GM12878 (cell line): ENCODE measurements around the gene IRX1.

Experiments used
- CTCF ChIP-seq, 3 experiments: IDR thresholded peaks in 2 of 3; conservative IDR thresholded peaks in 1 of 3; 2 replicates each; pipeline ENCODE4 v1.5.1; 2011; ENCODE audit warnings: low read depth in 3 of 3, low read length in 3 of 3, mild to moderate bottlenecking in 3 of 3, control low read depth in 2 of 3, moderate library complexity in 2 of 3, inconsistent platforms in 1 of 3, mixed read lengths in 1 of 3; ENCODE audit not compliant: control insufficient read depth in 2 of 3, insufficient read depth in 1 of 3; ENCODE audit errors: extremely low read depth in 1 of 3
- ESRRA ChIP-seq: IDR thresholded peaks from 2 replicates; pipeline ENCODE4 v1.6.1; 2012; ENCODE audit warnings: mild to moderate bottlenecking, low read length, improper control_type of control experiment
- EZH2 ChIP-seq: IDR thresholded peaks from 2 replicates; pipeline ENCODE4 v1.6.1; 2012; ENCODE audit warnings: low read depth, mild to moderate bottlenecking, control low read depth, inconsistent platforms, low read length, borderline replicate concordance; ENCODE audit not compliant: control insufficient read depth
- JUND ChIP-seq: IDR thresholded peaks from 2 replicates; pipeline ENCODE4 v1.6.1; 2012; ENCODE audit warnings: low read depth, mild to moderate bottlenecking, low read length, improper control_type of control experiment, moderate library complexity
- MLLT1 ChIP-seq: fragments of 450-650 bp; IDR thresholded peaks from 2 replicates; pipeline ENCODE4 v1.6.1; 2016; ENCODE audit warnings: mild to moderate bottlenecking
- MXI1 ChIP-seq: fragments of 150-350 bp; IDR thresholded peaks from 2 replicates; pipeline ENCODE4 v1.6.1; 2011; ENCODE audit warnings: low read depth, mild to moderate bottlenecking, inconsistent platforms, low read length, improper control_type of control experiment
- NFYB ChIP-seq: IDR thresholded peaks from 2 replicates; pipeline ENCODE4 v1.6.1; 2011; ENCODE audit warnings: low read depth, mild to moderate bottlenecking, low read length, improper control_type of control experiment, moderate library complexity; ENCODE audit not compliant: insufficient read depth
- NR2F1 ChIP-seq: fragments of 450-650 bp; conservative IDR thresholded peaks from 2 replicates; pipeline ENCODE4 v1.6.1; 2017; ENCODE audit warnings: mild to moderate bottlenecking
- POLR2A ChIP-seq: IDR thresholded peaks from 2 replicates; pipeline ENCODE4 v1.6.1; 2011; ENCODE audit warnings: low read depth, mild to moderate bottlenecking, low read length
- RCOR1 ChIP-seq: conservative IDR thresholded peaks from 2 replicates; pipeline ENCODE4 v1.6.1; 2012; ENCODE audit warnings: low read depth, low read length, improper control_type of control experiment
- SIX5 ChIP-seq: IDR thresholded peaks from 2 replicates; pipeline ENCODE4 v1.6.1; 2011; ENCODE audit warnings: mild to moderate bottlenecking, low read depth, low read length, moderate library complexity; ENCODE audit not compliant: severe bottlenecking
- YY1 ChIP-seq: IDR thresholded peaks from 2 replicates; pipeline ENCODE4 v1.6.1; 2011; ENCODE audit warnings: low read depth, mild to moderate bottlenecking, low read length
- ZNF207 ChIP-seq: fragments of 450-650 bp; IDR thresholded peaks from 2 replicates; pipeline ENCODE4 v1.6.1; 2014; ENCODE audit warnings: antibody characterized with exemption, mild to moderate bottlenecking, borderline replicate concordance
- ZNF274 ChIP-seq: IDR thresholded peaks from one replicate; pipeline ENCODE4 v1.8.0; 2011; ENCODE audit not compliant: insufficient read length, insufficient read depth

- TF ChIP-seq POLR2A, result no peak
- no peak for TF ChIP-seq MXI1
- TF ChIP-seq CTCF (IDR thresholded peaks at IDR 0.05 in 2 of 3, conservative IDR thresholded peaks at IDR 0.05 in 1 of 3; ENCODE audit: control insufficient read depth in 2 of 3, extremely low read depth in 1 of 3, insufficient read depth in 1 of 3, low read depth in 3 of 3, low read length in 3 of 3), result no peak
- TF ChIP-seq MLLT1, result no peak
- no peak for TF ChIP-seq EZH2
- TF ChIP-seq JUND, result no peak
- no peak for TF ChIP-seq NFYB
- TF ChIP-seq ZNF274, result no peak
- no peak for TF ChIP-seq SIX5
- TF ChIP-seq YY1, result no peak
- no peak for TF ChIP-seq ZNF207
- no peak for TF ChIP-seq NR2F1
- no peak for TF ChIP-seq ESRRA
- TF ChIP-seq RCOR1, result no peak
Observed at GRCh38 chr5:3592298-3592697, 3.3 kb upstream of the IRX1 start.
